GM19372 (cell line): ENCODE data around the gene PSPH.

Experiments used
- ATAC-seq: cut with Tn5 transposase; IDR thresholded peaks from one replicate; pipeline ENCODE4 v1.9.1; 2021; ENCODE audit warnings: mild to moderate bottlenecking, low read depth, moderate library complexity; ENCODE audit not compliant: unreplicated experiment

Gene PSPH

DNA sequence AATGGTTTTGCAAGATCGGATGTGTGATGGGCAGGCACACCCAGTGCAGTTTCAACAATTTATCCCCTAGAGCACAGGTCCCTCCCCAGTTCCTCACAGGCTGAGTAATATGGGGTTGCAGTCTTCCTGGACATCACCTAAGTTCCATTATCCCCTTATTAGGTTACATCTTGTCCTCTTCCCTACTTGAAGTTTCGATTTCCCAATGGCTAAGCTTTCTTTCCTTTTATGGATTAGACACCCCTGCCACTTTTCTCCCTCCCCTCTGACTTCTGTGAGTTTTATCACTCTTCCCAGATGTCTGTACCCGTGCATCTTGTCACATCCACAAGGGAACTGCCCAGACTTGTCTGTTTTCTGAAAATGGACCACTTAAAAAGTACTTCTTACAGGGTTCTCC lies 89.2 kb downstream of the PSPH start:
- ATAC-seq = no peak
